T-helper 2 cell treated with Interferon-gamma antibody and Interleukin-4, amounts not matched to agents 5 μg/mL and 100 μg/mL, for 36 hours (primary cell): ENCODE data around the gene SPINDOC.

Experiments
- DNase-seq: peaks from one replicate; pipeline ENCODE4 v3.0.0; 2021; ENCODE audit warnings: low spot score
- H3K27ac Mint-ChIP-seq: one replicate; pipeline ENCODE4 v1.8.0; 2021; ENCODE audit warnings: mild to moderate bottlenecking, mixed read lengths
- H3K27me3 Mint-ChIP-seq: one replicate; pipeline ENCODE4 v1.8.0; 2021; ENCODE audit warnings: low read depth, mixed read lengths
- H3K36me3 Mint-ChIP-seq: one replicate; pipeline ENCODE4 v1.8.0; 2021; ENCODE audit warnings: low read depth, mixed read lengths
- H3K4me1 Mint-ChIP-seq: one replicate; pipeline ENCODE4 v1.8.0; 2021; ENCODE audit warnings: low read depth, mixed read lengths
- H3K4me3 Mint-ChIP-seq: one replicate; pipeline ENCODE4 v1.8.0; 2022; ENCODE audit warnings: mild to moderate bottlenecking, moderate library complexity, mixed read lengths
- H3K9me3 Mint-ChIP-seq: one replicate; pipeline ENCODE4 v1.8.0; 2021; ENCODE audit warnings: mixed read lengths

Gene SPINDOC

DNA sequence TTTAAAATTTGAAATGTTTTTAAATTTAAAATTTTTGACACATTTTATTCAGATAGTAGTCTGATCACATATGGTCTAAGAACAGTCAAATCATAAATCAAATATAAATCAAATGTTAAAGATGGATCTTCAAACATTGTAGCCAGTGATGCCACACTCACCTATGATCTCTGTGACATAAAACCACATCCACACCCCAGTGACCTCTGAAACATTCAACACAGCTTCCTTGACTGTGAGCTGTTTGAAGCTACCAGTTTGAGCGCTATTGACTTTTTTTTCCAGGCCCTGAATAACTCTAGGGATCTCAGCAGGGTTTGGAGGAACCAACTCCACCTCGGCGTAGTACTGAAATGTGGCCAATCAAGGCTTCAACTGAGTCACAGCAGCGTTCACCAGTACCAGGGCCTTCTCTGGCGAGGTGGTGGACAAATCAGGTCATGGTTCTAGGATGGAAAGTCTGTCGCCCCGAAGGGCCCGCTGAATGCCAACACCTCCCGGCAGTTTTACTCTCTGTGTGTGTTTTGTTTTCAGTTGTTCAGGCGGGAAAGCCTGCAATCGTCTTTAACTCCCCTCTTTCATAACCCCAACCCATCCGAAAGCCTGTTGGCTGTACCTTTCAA lies 21.4 kb downstream of the SPINDOC start:
- peaks cover under 1% of the 10 kb centered on the region for H3K36me3 Mint-ChIP-seq
- H3K9me3 Mint-ChIP-seq = no peaks in the 10 kb centered on the region
- no peak for DNase-seq
- H3K27ac Mint-ChIP-seq = no peak overlapping the region
- no peak overlapping the region for H3K4me3 Mint-ChIP-seq
- H3K4me1 Mint-ChIP-seq = peaks cover 11% of the 10 kb centered on the region
- H3K27me3 Mint-ChIP-seq = no peaks in the 10 kb centered on the region

DNA sequence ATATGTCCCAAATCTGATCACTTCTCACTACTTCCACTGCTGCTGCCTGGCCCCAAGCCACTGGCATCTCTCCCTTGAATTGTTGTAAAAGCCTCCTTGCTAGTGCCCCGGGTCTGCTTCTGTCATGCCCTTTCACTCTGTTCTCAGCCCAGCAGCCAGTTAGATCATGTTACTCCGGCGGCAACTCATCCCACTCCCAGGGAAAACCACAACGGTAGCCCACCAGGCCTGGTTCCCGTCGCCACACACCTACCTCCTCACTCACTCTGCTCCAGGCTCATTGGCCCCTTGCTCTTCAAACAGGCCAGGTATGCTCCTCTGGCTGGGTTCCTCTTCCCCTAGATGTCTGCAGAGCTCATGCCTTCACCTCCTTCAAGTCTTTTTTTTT lies 21.9 kb downstream of the SPINDOC start:
- no peak overlapping the region for H3K27ac Mint-ChIP-seq
- H3K36me3 Mint-ChIP-seq = peaks cover 5% of the 10 kb centered on the region
- no peaks in the 10 kb centered on the region for H3K9me3 Mint-ChIP-seq
- no peak overlapping the region for H3K4me3 Mint-ChIP-seq
- H3K27me3 Mint-ChIP-seq = no peaks in the 10 kb centered on the region
- DNase-seq = no peak
- peaks cover 13% of the 10 kb centered on the region for H3K4me1 Mint-ChIP-seq

DNA sequence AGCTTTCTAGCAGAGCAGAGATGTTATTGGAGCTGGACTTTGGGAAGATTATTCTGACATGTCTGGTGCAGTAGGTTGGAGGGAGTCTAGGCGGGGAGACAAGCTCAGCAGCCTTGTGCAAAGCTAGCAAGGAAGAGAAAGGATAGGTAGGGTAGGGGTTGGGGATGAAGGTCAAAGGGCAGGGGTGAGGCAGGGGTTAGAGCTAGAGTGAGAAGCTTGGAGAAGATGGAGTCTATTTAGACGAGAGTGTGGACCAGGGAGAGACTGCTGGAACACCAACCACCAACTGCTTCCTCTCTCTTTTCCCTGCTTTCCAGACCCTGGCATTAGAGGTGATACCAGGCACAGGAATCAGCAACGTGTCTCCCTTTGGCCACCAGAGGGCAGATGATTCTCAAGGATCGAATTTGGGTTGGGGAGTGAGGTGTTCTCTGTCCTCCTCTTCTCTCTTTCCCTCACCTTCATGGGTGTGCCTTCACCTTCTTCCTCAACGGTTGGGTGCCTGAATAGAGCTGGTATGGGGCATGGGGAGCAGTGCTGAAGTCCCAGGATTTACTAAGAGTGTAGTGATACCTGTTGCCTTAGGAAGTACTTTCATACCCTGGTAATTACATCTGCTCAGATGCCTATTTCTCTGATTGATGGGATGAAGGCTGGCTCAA lies 23.9 kb downstream of the SPINDOC start:
- H3K27ac Mint-ChIP-seq = peak overlapping the region; percentile 79
- H3K27me3 Mint-ChIP-seq = no peaks in the 10 kb centered on the region
- H3K4me1 Mint-ChIP-seq = peaks cover 31% of the 10 kb centered on the region
- peak; percentile 66 for DNase-seq
- H3K4me3 Mint-ChIP-seq = peak overlapping the region; percentile 82
- peaks cover 17% of the 10 kb centered on the region for H3K36me3 Mint-ChIP-seq
- H3K9me3 Mint-ChIP-seq = no peaks in the 10 kb centered on the region

DNA sequence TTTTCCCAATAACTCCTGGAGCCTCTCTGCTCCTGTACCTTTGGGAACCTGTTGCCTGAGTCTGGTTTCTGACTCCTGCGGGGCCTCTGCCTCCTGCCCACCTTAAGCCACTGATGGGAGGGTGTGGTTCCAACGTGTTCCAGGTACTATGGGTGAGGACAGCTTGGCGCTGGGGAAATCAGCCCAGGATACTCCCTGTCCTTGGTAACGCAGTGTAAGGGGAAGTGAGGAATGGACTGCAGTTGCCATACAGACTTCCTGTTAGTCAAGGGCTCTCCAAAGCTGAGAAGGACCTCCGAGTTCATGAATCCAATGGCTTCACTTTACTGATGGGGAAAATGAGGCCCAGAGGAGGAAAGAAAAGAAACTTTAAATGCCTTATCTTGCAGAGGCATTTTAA lies 24.5 kb downstream of the SPINDOC start:
- no peak for DNase-seq

DNA sequence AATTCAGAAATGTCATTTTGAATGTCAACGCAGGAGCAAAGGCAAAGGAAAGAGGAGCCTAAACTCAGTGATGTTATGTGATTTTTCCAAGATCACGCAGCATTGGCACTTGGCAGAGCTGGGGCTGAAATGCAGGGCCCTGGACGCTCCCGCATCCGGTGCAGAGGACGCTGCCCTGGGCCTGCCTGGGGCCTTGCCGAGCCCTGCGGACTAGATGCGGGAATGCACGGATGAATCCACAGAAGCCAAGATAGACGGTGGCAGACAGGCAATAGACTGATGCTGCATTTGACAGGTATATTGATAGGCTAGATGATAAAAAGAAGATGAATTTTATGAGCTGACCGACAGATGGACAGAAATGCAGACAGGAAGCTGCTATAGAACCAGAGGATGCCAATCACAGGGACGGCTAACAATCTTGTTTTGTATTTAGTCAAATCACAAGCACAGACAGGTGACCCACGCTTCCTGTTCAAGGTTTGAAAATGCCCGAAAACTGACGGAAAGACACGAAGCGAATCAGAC lies 25.0 kb downstream of the SPINDOC start:
- Mint-ChIP-seq H3K36me3 (peaks cover 25% of the 10 kb centered on the region), H3K27ac (peak overlapping the region; percentile 79), H3K4me1 (peaks cover 36% of the 10 kb centered on the region), H3K27me3 (no peaks in the 10 kb centered on the region), H3K9me3 (no peaks in the 10 kb centered on the region), H3K4me3 (peak overlapping the region; percentile 82)
- DNase-seq = no peak

More for the DNA sequence above, 24.5 kb downstream of the SPINDOC start:
- peak overlapping the region; percentile 82 for H3K4me3 Mint-ChIP-seq
- H3K27me3 Mint-ChIP-seq = no peaks in the 10 kb centered on the region
- H3K27ac Mint-ChIP-seq = peak overlapping the region; percentile 79
- peaks cover 32% of the 10 kb centered on the region for H3K4me1 Mint-ChIP-seq
- no peaks in the 10 kb centered on the region for H3K9me3 Mint-ChIP-seq
- H3K36me3 Mint-ChIP-seq = peaks cover 20% of the 10 kb centered on the region

DNA sequence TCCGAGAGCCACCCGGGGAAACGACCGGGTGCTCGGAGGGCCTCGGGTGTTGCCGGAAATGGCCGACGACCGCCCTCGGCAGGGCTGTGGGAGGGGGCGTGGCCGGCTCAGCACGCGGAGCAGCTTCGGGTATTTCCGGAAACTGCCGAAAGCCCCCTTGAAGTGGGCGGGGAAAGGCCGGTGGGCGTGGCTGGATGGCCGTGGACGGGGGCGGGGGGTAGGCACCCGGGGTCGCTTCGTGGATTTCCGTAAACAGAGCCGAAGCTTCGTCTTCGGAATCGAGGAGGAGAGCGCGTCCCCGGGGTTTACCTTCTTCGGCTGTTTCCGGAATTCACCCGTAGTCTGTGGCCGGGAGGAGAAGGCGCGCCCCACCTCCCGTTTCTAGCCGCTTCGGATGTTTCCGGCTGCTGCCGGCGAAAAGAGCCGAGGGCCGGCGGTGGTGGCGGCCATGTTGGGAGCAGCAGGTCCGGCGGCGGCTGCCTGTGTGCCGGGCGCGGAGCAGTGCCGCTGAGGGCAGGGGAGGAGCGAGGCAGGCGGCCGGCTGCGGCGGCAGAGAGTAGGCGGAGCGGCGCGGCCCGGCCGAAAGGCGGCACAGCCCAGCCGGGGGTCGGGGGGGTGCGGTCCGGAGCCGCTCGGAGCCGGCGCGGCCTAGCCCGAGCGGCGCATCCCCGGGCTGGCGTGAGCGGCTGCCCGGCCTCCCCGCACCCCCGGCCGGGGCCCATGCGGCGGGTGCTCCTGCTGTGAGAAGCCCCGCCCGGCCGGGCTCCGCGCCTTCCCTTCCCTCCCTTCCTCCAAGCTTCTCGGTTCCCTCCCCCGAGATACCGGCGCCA lies 25.6 kb downstream of the SPINDOC start, which contains the start of gene MARK2:
MARK2 (plus strand) TSS at position 433 of the 830 bp plus-strand sequence; CDS start at position 830, 397 bp downstream.
- peaks cover 29% of the 10 kb centered on the region for H3K36me3 Mint-ChIP-seq
- H3K9me3 Mint-ChIP-seq = no peaks in the 10 kb centered on the region
- DNase-seq = peak; percentile 99
- H3K4me1 Mint-ChIP-seq = peaks cover 38% of the 10 kb centered on the region
- peak within 1 kb of the TSS; percentile 79 for H3K27ac Mint-ChIP-seq
- no peaks in the 10 kb centered on the region for H3K27me3 Mint-ChIP-seq
- H3K4me3 Mint-ChIP-seq = peak within 1 kb of the TSS; percentile 86

DNA sequence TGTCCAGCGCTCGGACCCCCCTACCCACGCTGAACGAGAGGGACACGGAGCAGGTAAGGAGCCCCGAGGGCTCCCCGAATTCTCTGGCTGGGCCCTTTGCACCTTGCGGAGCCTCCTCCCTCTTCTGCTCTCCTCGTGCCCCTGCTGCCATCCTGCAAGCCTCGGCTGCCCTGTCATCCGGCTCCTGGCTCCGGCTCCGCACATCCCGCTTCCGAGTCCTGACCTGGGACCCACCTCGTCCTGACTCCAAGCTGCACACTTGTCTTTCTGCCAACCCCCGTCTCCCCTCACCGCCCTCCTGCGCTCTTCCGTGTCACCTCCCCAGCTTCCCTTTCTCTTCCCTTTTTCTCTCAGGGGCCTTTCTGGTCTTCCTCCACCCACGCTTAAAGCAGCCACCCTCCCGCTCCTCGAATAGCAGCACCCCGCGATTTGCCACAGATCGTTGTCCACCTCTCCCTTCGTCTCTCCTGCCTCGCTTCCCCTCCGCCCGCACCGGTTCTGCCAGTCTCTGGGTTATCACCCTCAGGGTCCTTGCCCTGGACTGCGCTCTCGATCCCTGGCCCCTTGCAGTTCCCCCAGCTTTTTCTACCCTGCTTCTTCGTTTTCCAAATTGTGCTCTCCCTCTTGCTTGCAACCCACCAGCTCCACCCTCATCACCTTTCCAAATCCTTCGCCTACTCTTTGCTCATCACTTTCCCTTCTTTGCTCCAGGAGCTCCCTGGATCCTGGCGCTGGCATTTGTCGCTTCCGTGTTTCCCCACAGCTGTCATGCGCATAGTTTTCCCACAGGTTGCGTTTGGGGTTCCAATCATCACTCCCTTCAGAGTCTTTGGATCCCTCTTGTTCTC lies 26.5 kb downstream of the SPINDOC start:
- H3K4me3 Mint-ChIP-seq = peak overlapping the region; percentile 86
- DNase-seq = peak; percentile 31
- peak overlapping the region; percentile 67 for H3K27ac Mint-ChIP-seq
- H3K27me3 Mint-ChIP-seq = no peaks in the 10 kb centered on the region
- H3K4me1 Mint-ChIP-seq = peaks cover 42% of the 10 kb centered on the region
- H3K36me3 Mint-ChIP-seq = peaks cover 29% of the 10 kb centered on the region
- H3K9me3 Mint-ChIP-seq = no peaks in the 10 kb centered on the region

DNA sequence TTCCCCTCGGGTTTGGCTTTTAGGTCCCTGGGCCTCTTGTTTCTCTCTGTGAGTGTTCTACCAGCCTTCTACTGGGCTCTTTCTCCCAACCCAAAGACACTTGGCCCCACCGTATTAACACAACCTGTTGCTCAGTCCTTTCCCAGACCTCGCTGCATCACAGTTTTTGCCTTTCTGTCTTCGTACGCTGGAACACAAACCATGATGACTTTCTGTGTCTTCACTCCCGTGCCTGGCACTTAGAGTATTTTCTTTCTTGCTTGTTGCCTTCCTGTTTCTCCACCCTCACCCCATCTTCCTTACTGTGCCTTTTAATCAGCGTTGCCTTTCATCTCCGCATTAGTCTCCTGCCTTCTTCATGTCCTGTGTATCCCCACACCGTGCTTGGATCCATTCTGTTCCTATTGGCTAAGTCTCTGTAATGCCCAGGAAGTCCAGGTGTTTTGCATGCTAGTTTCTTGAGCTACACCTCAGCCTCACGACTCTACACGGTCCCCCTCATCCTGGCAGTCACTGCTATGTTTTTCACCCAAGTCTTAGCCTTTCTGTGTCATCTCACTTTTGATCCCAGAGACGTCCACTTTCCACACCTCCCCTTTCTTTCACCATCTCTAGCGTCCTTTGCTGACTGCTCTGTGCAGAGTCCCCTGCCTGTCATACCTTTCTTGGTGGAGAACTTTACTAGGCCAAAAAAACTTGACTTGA lies 27.3 kb downstream of the SPINDOC start:
- DNase-seq = no peak
- no peaks in the 10 kb centered on the region for H3K9me3 Mint-ChIP-seq
- peaks cover 44% of the 10 kb centered on the region for H3K4me1 Mint-ChIP-seq
- H3K27me3 Mint-ChIP-seq = no peaks in the 10 kb centered on the region
- H3K4me3 Mint-ChIP-seq = peak overlapping the region; percentile 86
- peaks cover 29% of the 10 kb centered on the region for H3K36me3 Mint-ChIP-seq
- peak overlapping the region; percentile 67 for H3K27ac Mint-ChIP-seq

DNA sequence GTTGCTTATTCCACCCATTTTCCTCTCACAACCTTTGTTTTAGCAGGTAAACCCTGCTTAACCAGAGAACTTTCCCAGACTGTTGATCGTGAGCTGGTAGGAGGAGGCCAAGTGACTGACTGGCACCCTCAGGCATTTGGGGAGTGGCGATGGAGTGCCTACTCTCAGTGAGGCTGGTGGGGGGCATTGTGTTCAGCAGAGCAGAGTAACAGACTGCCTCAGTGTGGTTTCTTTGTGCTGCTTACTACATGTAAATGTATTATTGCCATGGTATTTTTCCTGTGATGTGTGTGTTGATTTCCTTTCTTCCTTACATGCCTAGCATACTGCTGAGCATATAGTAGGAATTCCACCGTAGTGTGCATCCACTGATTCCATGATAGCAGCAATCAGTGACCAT lies 28.3 kb downstream of the SPINDOC start:
- H3K9me3 Mint-ChIP-seq = no peaks in the 10 kb centered on the region
- H3K27me3 Mint-ChIP-seq = no peaks in the 10 kb centered on the region
- DNase-seq = no peak
- H3K36me3 Mint-ChIP-seq = peaks cover 29% of the 10 kb centered on the region
- H3K4me1 Mint-ChIP-seq = peaks cover 44% of the 10 kb centered on the region
- no peak overlapping the region for H3K27ac Mint-ChIP-seq
- peak overlapping the region; percentile 86 for H3K4me3 Mint-ChIP-seq

DNA sequence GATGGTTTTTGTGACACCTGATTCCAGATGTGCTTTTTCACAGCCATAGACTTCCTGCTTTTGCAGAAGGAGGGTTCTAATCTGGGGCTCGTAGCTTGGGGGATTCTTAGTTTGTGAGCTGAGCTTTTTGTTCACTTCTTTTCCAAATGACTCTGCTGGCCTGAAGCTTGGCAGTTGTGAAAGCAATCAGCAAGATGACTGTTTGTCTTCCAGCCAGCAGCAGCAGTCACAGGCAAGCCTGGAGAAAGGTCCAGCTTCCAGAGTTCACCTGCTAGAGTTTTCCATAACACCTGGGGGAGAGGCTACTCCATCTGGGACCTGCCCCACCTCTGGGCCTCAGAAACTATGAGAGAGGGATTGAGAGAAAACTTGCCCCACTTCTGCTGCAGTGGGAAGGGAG lies 29.8 kb downstream of the SPINDOC start:
- no peaks in the 10 kb centered on the region for H3K27me3 Mint-ChIP-seq
- H3K27ac Mint-ChIP-seq = no peak overlapping the region
- DNase-seq = no peak
- H3K9me3 Mint-ChIP-seq = no peaks in the 10 kb centered on the region
- H3K4me1 Mint-ChIP-seq = peaks cover 46% of the 10 kb centered on the region
- H3K36me3 Mint-ChIP-seq = peaks cover 30% of the 10 kb centered on the region
- H3K4me3 Mint-ChIP-seq = no peak overlapping the region

DNA sequence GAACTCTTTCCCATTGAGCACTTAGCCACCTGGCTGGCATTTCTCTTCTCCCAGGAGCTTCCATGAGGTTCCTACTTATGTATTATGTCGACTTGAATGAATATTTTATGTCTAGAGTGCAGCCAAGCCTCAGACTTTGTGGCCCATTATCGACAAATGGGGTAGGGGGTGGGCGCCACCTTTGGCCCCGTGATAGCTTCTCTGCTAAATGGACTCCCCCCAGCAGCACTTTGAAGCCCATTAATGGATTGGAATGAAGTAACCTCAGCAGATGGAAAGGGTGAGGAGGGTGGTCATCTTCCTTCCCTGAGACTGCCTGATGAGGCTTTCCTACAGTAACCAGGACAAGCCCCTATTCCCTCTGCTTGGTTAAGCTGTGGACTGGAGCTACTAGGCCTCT lies 31.6 kb downstream of the SPINDOC start:
- Mint-ChIP-seq H3K36me3 (peaks cover 35% of the 10 kb centered on the region), H3K27ac (no peak overlapping the region), H3K9me3 (no peaks in the 10 kb centered on the region), H3K27me3 (no peaks in the 10 kb centered on the region), H3K4me3 (no peak overlapping the region), H3K4me1 (peaks cover 51% of the 10 kb centered on the region)
- no peak for DNase-seq

DNA sequence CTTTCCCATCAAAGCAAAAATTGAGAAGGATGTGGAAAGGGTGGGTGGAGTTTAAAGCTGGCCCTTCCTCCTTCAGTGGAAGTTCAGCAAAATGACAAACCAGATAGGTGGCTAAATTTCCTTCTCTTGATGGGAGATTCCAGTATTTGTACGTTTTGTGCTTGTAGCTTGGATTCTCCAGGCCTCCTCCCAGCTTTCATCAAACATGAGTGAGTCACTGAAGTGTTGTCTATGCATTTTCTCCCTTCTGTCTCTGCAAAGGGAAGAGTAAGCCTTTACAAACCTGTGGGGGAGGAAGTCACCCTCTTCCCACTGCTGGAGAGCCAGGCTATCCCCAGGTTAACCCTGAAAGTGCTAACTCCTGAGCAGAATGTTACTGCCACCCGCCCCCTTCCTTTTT lies 32.0 kb downstream of the SPINDOC start:
- Mint-ChIP-seq H3K4me3 (no peak overlapping the region), H3K4me1 (peaks cover 51% of the 10 kb centered on the region), H3K36me3 (peaks cover 32% of the 10 kb centered on the region), H3K27me3 (no peaks in the 10 kb centered on the region), H3K27ac (no peak overlapping the region), H3K9me3 (no peaks in the 10 kb centered on the region)
- DNase-seq = no peak

DNA sequence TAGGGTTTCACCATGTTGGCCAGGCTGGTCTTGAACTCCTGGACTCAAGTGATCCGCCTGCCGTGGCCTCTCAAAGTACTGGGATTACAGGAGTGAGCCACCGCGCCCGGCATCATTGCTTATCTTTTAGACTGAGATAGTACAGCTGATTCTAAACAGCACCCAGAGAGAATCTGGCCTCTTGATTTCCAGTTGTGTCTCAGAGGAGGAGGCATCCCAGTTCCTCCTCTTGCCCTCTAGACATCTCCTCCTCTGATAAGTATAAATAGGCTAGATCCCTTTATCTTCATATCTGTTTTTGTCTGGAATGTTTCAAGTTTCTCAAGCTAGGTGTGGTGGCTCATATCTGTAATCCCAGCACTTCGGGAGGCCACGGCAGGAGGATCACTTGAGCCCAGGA lies 32.7 kb downstream of the SPINDOC start:
- H3K27ac Mint-ChIP-seq = no peak overlapping the region
- H3K27me3 Mint-ChIP-seq = no peaks in the 10 kb centered on the region
- peaks cover 50% of the 10 kb centered on the region for H3K4me1 Mint-ChIP-seq
- H3K9me3 Mint-ChIP-seq = no peaks in the 10 kb centered on the region
- peaks cover 31% of the 10 kb centered on the region for H3K36me3 Mint-ChIP-seq
- no peak overlapping the region for H3K4me3 Mint-ChIP-seq
- DNase-seq = no peak
